Hypothalamus (tissue), 51 donors: ENCODE results near the gene NGDN.
"Not testable (repeated sequence)": the region's sequence is repeated elsewhere in the genome, so short reads cannot be mapped to it uniquely, and the experiment has no call there.

Experiments used
- DNase-seq, 51 donors: peaks; one replicate each; lab custom pipeline; 2025; lab: John Stamatoyannopoulos, UW

NGDN gene, protein sequence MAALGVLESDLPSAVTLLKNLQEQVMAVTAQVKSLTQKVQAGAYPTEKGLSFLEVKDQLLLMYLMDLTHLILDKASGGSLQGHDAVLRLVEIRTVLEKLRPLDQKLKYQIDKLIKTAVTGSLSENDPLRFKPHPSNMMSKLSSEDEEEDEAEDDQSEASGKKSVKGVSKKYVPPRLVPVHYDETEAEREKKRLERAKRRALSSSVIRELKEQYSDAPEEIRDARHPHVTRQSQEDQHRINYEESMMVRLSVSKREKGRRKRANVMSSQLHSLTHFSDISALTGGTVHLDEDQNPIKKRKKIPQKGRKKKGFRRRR

DNA sequence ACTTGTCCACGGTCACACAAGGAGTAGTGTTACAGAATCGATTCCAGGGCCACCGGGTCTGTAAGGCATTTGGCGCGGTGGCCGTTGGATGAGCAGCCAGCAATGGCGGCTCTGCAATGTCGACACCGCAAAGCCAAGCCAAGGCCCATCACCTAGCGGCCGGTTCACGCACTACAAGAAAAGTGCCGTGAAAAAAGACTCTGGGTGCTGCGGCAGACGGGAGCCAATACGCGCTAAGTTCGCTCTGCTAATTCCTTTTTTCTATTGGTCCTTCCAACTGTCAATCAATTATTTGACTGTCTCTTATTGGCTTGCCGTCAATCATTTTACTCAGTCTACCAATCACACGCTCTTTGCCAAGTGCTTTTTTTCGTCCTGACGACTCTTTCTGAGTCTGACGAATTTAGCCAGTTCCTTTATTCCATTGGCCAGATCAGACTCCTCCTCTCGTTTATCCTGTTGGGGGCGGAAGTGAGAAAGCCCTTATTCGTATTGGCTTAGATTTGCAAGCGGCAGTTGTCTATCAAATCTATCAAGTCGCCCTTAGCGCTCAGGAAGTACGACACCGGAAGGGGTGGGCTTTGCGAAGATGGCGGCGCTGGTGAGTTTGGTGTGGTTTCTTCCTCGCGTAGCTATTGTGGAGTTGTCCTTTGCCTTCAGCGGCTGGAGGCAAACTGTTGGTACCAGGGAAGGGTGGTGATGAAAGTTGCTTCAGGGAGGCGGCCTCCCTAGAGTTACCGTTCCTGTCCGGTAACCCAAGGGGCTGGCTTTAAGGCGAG is at the start of gene NGDN:
NGDN (plus strand) TSS at position 577 of the 779 bp plus-strand sequence; CDS start at position 590, 13 bp downstream.
- DNase-seq, result peak; percentile 48 to 100 (median 93)

DNA sequence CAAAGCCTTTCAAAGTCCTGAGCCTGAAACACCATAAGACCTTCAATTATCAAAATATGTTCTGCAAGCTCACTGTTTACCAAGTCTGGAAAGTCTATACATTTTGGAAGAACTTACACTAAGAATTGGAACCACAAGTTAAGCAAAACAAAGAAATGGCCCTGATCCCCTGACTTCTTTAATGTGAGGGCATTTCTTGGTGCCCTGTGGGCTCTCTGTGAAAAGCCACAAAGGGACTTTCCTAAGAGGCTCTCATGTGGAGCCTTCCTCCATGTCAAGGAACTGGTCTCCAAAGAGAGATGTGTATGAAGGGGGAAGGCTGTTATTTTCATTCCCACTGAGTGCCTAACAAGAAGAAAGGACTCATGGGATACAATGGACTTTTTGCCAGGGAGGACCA is 47.9 kb upstream of the NGDN start:
- no peak for DNase-seq

DNA sequence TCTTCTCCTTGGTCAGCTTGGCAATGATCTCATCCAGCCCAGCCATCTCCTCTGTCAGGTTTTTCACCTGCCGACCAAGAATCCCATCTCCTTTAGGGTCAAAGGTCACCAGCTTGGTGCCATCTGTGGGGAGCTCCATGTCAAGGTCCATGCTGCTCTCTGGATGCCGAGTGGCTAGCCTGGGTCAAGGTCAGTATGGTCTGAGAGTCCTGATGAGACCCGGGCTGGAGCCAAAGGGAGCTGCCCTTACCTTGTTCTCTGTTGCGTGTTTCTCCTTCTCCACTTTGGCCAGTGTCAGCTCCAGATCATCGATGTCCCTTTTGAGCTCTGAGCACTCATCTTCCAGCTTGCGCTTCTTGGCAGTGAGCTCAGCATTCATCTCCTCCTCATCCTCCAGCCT is 45.8 kb upstream of the NGDN start:
- no peak for DNase-seq

DNA sequence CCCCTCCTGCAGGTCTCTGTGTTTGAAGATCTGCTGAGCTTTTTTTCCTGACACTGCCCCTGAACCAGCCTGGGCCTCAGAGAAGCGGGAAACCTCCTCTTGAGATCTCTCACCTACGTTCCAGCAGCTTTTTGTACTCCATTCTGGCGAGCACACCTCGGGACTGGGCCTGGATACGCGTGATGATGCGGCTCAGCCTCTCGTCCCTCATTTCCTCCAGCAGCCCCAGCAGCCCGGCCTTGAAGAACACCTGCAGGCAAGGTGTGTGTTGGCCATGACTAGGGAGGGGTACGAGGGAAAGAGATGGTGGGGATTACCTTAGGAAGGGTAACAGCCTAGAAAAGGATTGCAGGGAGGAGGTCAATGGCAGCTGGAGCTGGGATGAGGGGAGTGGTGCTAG is 44.3 kb upstream of the NGDN start:
- no peak for DNase-seq

DNA sequence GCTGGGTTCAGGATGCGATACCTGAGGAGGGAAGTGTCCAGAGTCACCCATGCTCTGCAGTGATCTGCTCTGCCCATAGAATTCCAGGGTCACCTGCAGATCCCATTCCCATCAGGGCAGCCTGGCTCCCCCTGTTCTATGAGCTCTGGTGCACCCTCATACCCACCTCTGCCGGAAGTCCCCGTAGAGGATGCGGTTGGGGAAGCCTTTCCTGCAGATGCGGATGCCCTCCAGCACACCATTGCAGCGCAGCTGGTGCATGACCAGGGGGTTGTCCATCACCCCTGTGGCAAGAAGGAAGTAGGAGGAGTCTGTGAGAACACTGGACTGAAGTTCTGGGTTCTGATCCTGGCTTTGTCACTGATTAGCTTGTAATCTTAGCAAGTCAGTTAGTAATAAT is 43.7 kb upstream of the NGDN start:
- not testable (repeated sequence) for DNase-seq

DNA sequence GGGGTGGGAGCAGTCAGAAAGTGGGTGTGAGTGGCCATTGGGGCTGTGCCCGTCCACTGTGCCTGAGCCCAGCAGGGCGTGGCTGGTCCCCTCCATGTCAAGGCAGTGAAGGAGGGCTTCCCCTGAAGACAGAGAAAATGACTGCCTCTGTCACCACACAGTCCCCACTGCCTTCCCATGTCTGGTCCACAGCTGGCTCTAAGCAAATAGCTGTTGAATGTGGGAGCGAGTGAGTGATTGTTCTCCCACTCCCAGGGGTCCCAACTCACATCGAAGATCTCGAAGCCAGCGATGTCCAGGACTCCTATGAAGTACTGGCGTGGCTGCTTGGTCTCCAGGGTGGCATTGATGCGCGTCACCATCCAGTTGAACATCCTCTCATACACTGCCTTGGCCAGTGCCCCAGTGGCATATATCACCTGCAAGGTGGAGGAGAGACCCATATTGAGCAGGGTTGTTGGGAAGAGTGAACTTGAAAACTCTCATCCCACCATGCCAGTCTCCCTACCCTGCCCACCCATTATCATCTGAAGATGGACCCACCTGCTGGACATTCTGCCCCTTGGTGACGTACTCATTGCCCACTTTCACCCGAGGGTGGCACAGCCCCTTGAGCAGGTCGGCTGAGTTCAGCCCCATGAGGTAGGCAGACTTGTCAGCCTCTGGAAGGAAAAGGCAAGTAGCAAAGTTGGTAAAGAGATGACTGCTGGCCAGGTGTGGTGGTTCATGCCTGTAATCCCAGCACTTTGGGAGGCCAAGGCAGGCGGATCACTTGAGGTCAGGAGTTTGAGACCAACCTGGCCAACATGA is 40.6 kb upstream of the NGDN start:
- DNase-seq, result no peak

DNA sequence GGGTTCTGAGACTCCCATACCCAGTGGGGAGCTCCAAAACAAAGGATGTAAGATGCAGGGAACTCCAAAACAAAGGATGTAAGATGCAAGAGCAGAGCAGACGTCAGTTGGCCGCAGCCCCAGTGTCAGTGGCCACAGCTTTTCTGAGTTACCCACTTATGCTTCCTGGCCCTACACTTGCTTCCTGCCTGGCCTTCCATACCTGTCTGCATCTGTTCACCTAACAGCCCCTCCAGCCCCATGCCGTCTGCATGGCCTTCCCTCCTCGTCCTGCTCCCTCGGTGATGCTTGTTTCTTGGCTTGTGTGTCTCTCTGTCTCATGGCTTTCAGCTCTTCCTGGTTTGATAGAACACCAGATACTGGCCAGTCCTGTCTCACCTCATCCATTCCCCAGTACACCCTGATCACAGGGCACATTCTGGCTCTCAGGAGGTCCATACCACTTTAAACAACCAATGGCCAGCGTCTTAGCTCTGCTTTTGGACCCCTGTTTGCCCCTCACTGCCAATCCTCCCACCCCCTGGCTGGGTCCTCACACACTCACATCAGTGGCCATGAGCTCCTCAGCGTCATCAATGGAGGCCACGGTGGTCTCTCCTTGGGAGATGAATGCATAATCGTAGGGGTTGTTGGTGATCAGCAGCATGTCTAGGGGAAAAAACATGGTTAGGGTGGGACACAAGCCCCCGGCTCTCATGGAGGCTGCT is 39.3 kb upstream of the NGDN start:
- no peak for DNase-seq

DNA sequence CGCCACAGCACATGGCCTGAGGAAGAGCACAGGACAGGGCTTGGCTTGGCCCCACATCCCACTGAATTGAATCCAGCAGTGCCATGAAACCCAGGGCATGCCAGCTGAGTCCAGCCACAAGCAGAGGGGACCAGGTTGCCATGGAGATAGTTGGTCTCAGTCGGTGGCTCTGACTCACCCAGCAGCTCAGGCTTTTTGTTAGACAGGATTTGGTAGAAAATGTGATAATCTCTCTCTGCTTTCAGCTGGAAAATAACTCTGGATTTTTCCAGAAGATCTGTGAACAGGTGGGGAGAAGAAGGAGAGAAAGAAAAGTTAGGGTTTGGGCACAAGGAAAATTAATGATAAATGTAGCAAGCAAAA is 38.8 kb upstream of the NGDN start:
- peak in 33 of 51 donors; percentile 11 to 76 (median 35) for DNase-seq

DNA sequence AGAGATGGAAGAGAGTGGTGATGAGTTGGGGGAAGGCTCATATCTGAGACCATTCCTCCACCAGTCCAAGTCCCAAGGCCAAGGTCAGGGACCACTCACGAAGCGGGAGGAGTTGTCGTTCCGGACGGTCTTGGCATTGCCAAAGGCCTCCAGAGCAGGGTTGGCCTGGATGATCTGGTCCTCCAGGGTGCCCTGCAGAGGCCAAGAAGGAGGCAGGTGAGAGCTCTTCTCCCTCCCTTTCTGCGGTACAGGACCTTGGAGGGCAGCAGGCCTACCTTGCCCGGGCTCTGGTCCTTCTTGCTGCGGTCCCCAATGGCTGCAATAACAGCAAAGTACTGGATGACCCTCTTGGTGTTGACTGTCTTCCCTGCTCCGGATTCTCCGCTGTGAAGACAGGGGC is 38.0 kb upstream of the NGDN start:
- no peak for DNase-seq

DNA sequence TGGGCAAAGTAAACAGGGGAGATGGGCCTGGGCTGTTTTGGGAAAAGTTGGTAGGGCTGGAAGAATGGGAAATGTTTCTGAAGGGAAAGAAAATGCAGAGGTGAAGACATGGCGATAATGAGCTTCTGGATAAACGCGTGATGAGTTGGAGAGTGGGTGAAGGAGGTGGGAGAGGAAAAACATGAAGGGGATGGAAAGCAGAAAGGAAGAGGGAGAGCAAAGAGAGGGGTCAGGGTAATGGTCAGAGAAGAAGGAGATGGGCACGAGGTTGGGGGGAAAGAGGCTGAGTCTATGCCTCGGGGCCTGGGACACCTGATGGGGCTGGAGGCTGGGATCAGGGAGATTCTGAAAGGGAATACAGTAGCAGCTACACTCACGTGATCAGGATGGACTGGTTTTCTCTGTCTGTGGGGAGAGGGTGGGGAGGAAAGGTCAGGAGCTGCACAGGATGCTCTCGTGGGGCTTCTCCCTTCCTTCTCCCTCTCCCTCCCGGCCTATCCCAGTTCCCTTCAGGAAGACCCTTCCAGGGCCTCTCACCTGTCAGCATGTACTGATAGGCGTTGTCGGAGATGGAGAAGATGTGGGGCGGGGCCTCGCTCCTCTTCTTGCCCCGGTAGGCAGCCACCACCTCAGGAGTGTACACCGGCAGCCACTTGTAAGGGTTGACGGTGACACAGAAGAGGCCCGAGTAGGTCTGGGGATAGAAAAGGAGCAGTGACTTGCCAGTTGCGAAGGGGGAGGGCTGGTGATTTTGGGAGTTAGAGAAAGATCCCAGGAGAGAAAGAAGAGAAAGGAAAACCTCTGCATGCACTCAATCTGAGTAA is 37.2 kb upstream of the NGDN start:
- no peak for DNase-seq

DNA sequence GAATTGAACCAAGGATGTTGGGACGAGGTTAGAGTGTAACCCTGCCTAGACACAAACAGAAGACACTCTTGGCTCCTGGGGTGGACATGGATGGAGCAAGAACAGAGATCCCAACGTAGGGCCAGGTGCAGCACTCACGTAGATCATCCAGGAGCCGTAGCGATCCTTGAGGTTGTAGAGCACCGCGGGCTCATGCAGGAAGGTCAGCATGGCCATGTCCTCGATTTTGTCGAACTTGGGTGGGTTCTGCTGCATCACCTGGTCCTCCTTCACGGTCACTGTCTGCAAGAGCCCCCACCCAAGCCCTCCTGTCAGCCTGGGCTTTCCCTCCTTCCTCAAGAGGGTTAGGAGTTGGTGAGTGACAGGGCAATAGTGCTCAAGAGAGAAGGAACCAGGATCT is 36.6 kb upstream of the NGDN start:
- no peak for DNase-seq

DNA sequence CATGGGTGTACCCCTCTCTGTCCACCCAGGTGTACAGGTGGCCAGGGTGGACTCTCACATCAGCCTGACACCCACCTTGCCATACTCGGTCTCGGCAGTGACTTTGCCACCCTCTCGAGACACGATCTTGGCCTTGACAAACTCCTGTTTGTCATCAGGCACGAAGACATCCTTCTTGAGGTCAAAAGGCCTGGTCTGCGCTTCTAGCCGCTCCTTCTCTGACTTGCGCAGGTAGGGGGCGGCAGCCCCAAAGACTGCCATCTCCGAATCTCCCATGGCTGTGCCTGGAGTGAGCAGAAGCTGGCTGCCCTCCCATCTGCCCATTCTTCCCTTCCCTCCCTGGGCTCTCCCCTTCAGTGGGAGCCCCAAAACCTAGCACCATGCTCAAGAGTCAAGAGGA is 36.0 kb upstream of the NGDN start:
- no peak for DNase-seq

DNA sequence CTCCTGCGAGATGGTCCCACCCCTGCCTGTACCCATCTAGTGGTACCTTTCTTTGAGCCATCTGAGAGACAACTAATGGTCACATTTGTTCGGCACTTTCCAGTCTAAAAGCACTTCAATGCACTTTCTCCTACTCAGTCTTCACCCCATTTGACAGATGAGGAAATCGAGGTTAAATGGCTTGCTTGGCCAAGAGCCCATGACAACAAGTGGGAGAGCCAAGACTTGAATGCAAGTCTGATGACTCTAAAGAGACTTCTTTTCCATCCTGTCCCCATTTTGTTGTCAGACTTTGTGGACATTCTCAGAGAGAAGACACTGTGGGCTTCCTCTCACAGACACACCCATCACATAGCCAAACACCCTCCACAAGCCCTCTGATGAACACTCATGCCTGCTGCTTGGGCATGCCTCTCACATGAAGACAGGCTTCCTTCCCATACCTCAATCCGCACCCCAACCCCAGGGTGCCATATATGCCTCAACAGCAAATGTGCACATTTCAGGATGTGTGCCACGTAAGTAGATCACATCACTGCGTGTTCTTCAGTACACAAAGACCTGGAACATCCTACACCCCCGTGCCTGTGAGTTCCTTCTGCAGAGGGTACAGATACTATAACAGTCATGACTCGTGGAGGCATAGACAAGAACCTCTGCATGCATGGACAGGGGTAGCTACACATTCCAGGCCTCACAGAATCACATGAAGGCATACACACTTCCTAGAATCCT is 34.8 kb upstream of the NGDN start:
- peak in 2 of 51 donors; percentile 44 to 46 for DNase-seq

DNA sequence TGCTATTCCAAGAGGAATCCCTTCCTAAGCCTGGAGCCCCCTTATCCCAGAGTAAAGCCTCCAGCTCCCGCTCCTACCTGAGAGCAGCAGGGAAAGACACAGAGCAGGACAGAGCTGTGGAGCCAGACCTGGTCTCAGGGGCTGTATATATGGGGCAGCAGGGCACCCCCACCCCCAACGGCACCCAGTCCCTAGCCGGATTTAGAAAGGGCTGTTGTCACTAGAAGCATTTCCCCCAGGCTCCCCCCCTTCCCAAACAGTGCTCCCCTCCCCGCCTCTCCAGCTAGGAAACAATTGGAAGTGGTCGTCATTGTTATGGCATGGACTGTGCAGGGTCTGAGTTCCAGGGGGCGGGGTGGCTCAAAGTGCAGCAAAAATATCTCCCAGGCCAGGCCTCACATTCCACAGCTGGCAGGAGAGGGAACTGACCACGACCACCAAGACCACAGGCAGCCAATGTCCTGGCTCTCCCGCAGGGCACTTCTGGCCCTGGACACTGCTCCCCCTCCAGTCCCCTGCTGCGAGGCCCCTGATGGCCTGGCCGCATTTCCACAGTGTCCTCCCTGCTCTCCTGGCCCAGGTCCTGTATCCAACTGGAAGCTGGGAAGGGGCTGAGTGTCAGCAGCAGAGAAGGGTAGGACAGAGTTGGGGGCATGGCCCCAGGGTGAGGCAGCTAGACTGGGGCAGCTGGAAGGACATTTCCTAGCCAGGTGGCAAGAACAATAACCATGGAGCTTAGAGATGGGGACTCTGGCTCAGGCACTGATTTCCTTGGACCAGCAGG is 33.8 kb upstream of the NGDN start, which contains the start of gene MYH7:
MYH7 (minus strand) TSS at position 118 of the 784 bp plus-strand sequence. CDS start 1,928 bp downstream, outside the sequence.
- no peak for DNase-seq

DNA sequence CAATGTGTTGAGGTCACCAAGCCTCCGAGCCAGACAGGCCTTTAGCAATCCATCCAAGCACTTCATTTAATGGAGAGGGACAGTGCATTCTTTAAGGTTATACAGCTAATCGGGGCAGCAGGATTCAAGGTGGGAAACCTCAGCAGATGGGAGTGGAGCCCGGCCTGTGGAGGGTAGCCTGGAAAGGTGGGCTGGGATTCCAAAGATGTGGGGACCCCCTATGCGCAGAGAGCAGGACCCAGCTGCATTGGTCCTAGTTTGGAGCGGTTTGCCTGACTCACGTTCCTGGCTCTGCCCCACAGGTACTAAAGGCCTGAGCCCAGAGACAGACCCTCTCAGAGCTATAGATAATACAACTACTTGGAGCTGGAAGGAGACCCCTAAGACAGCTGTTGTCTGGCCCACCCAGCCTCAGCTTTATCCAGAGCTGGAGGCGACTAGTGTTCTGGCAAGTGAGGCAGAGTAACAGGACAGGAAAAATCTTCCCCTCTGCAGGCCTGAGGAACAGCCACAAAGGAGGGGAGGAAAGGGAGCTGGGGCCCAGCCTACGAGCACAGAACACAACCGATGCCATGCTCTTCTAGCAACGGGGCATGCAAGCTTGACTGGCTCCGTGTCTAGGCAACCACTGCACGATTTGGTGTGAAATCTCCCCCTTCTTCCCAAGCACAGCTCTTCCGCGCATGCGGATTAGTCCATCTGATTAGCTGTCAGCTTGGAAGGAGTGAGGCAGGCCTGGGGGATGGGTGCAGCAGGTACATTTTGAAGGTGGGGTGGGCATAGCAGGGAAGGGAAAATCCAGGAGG is 33.0 kb upstream of the NGDN start:
- DNase-seq, result peak in 43 of 51 donors; percentile 8 to 91 (median 56)

DNA sequence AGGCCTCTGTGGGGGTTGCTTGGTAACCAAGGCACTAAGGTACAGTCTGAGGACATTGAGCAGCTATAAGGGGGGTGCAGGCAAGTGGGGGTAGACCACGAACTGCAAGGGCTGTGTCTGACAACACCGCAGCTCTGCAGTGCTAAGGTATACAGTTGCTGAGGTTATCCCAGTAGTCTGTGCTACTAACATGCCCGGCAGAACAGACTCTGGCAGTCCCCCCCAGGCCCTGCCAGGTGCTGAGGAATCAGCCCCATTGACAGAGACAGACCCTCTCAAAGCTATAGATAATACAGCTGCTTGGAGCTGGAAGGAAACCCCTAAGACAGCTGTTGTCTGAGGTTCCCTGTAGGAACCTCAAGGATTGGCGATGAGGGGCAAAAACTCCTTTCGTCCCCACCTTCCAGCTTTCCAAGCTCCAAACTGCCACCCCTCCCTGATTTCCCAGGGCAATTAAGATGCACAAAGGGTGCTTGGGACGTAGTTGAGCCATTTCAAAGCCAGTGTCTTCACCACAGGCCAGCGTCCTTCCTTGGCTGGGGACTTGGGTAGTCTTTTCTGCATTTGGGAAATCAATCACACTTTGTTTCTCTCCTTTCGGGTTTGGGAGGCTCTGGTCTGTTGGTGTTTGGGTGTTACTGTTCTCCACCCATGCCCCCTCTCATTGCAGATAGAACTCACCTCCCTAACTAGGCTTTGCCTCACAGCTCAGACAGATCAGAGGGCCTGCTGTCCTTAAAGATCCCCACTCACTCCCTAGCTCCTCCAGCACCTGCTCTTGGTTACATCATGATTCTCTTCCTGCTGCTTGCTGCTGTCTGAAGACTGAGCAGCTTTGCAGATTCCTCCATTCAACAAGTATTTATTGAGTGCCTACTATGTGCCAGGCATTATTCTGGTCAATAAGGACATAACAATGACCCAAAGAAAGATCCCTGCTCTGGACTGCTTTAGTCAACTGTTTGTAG is 32.1 kb upstream of the NGDN start:
- DNase-seq, result no peak
